Effector memory CD4-positive, alpha-beta T cell (primary cell): ENCODE measurements around the gene MIGA2.
"Not testable (repeated sequence)": the region's sequence is repeated elsewhere in the genome, so short reads cannot be mapped to it uniquely, and the experiment has no call there.

ENCODE experiments used
- DNase-seq, 3 donors: peaks; one replicate each; pipeline ENCODE4 v3.0.0-alpha.2; 2020
- H3K27ac ChIP-seq: 2 replicates; pipeline ENCODE4 v1.7.0; 2013; ENCODE audit warnings: mild to moderate bottlenecking, low read length, moderate library complexity; ENCODE audit not compliant: insufficient read depth, poor library complexity, severe bottlenecking
- H3K27me3 ChIP-seq: replicated peaks from 2 replicates; pipeline ENCODE4 v1.7.0; 2013; ENCODE audit warnings: mild to moderate bottlenecking, low read length; ENCODE audit not compliant: insufficient read depth, control insufficient read depth, poor library complexity, severe bottlenecking
- H3K36me3 ChIP-seq: 2 replicates; pipeline ENCODE4 v1.7.0; 2013; ENCODE audit warnings: mild to moderate bottlenecking, low read length, moderate library complexity; ENCODE audit not compliant: control insufficient read depth, insufficient read depth
- H3K4me1 ChIP-seq: 2 replicates; pipeline ENCODE4 v1.7.0; 2013; ENCODE audit warnings: low read length, mild to moderate bottlenecking; ENCODE audit not compliant: control insufficient read depth, insufficient read depth, poor library complexity, severe bottlenecking
- H3K4me3 ChIP-seq: 2 replicates; pipeline ENCODE4 v1.7.0; 2013; ENCODE audit warnings: low read length, low read depth, mild to moderate bottlenecking; ENCODE audit not compliant: insufficient read depth, poor library complexity, severe bottlenecking
- H3K9me3 ChIP-seq: 2 replicates; pipeline ENCODE4 v1.7.0; 2013; ENCODE audit warnings: mild to moderate bottlenecking, low read length, moderate library complexity; ENCODE audit not compliant: control insufficient read depth

Gene MIGA2

GRCh38 chr9:129112526-129112925 is 76.1 kb downstream of the MIGA2 start:
- H3K36me3 ChIP-seq, H3K9me3 ChIP-seq, DNase-seq, H3K27ac ChIP-seq, H3K27me3 ChIP-seq: not testable (repeated sequence)
- peak overlapping the region; percentile 87 for H3K4me3 ChIP-seq
- H3K4me1 ChIP-seq, result peaks cover 17% of the 10 kb centered on the region

GRCh38 chr9:129113645-129114304 is 77.3 kb downstream of the MIGA2 start:
- no peak overlapping the region for H3K27ac ChIP-seq
- H3K36me3 ChIP-seq, result no peaks in the 10 kb centered on the region
- no peak for DNase-seq
- no peaks in the 10 kb centered on the region for H3K9me3 ChIP-seq
- peaks cover 17% of the 10 kb centered on the region for H3K4me1 ChIP-seq
- H3K4me3 ChIP-seq, result no peak overlapping the region
- H3K27me3 ChIP-seq, result no peaks in the 10 kb centered on the region

GRCh38 chr9:129118799-129119198 is 82.4 kb downstream of the MIGA2 start:
- Histone ChIP-seq H3K27ac (no peak overlapping the region), H3K27me3 (no peaks in the 10 kb centered on the region), H3K4me3 (no peak overlapping the region), H3K4me1 (no peaks in the 10 kb centered on the region), H3K9me3 (no peaks in the 10 kb centered on the region), H3K36me3 (peaks cover 24% of the 10 kb centered on the region)
- DNase-seq, result no peak

- no peak overlapping the region for H3K27ac ChIP-seq
- no peak overlapping the region for H3K4me3 ChIP-seq
- peaks cover 42% of the 10 kb centered on the region for H3K36me3 ChIP-seq
- no peaks in the 10 kb centered on the region for H3K27me3 ChIP-seq
- no peak for DNase-seq
- no peaks in the 10 kb centered on the region for H3K9me3 ChIP-seq
- H3K4me1 ChIP-seq, result no peaks in the 10 kb centered on the region
Observed at GRCh38 chr9:129121483-129121882, 85.1 kb downstream of the MIGA2 start.
